Stimulated activated naive CD8-positive, alpha-beta T cell treated with anti-CD3 and anti-CD28 coated beads, Interleukin-15, Interleukin-2, amounts not matched to agents 100 ng/mL and 50 ng/mL, for 24 hours (primary cell): ENCODE results near the gene UBXN7.
"Not testable (repeated sequence)": the region's sequence is repeated elsewhere in the genome, so short reads cannot be mapped to it uniquely, and the experiment has no call there.

Source experiments
- H3K27ac Mint-ChIP-seq: one replicate; pipeline ENCODE4 v1.8.0; 2021; ENCODE audit warnings: mild to moderate bottlenecking, mixed read lengths
- H3K27me3 Mint-ChIP-seq: one replicate; pipeline ENCODE4 v1.8.0; 2021; ENCODE audit warnings: mixed read lengths
- H3K36me3 Mint-ChIP-seq: one replicate; pipeline ENCODE4 v1.8.0; 2021; ENCODE audit warnings: low read depth, mixed read lengths
- H3K4me1 Mint-ChIP-seq: one replicate; pipeline ENCODE4 v1.8.0; 2021; ENCODE audit warnings: low read depth, mixed read lengths
- H3K4me3 Mint-ChIP-seq: one replicate; pipeline ENCODE4 v1.8.0; 2021; ENCODE audit warnings: mild to moderate bottlenecking, mixed read lengths
- H3K9me3 Mint-ChIP-seq: one replicate; pipeline ENCODE4 v1.8.0; 2021; ENCODE audit warnings: mixed read lengths

Gene UBXN7

DNA sequence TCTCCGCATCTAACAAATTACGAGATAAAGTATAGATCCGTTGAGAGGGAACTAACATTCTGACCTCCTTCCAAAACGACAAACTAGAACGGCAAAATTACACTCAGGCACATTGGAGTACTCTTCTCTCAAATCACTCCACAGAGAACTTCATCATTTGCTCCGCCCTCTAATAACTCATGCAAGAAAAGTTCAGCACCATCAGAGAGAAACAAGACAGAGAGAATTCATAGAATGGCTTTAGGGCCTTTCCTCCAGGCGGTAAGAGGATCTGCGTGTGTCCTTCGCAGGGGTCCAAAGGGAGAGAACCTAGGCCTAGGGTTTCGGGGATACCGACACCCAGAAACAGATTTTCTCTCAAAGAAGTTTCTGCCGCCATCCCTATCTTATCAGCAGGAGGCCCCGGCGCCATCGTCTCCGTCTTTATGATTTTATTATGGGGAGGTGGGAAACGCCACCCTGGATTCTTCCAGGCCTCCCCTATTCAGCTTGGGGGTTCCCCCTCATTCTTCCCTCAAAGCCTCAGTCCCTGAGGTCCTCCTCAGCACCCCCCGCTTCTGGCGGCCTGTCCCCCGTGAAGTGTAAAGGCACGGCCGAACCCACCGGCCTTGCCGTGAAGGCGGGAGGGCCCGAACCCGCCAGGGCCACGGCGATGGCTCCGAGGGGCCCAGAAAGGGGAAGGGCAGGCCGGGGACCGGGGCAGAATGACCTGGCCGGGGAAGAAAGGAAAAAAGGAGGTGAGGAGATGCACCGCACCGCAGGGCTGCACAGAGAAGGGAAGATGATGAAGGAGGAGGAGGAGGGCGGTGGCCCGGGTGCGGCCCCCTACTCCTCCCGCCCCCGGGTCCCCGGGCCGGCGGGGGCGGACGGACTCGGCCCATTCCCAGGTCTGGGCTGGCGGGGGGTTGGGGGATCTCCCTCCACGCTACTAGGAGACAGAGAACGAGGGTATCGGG lies 768 bp downstream of the UBXN7 start:
- peak overlapping the region; percentile 59 for H3K27ac Mint-ChIP-seq
- no peaks in the 10 kb centered on the region for H3K9me3 Mint-ChIP-seq
- H3K36me3 Mint-ChIP-seq: peaks cover 14% of the 10 kb centered on the region
- peak overlapping the region; percentile 87 for H3K4me3 Mint-ChIP-seq
- H3K4me1 Mint-ChIP-seq: peaks cover 21% of the 10 kb centered on the region
- no peaks in the 10 kb centered on the region for H3K27me3 Mint-ChIP-seq

- H3K36me3 Mint-ChIP-seq: peaks cover 19% of the 10 kb centered on the region
- no peak overlapping the region for H3K27ac Mint-ChIP-seq
- peaks cover 31% of the 10 kb centered on the region for H3K4me1 Mint-ChIP-seq
- no peaks in the 10 kb centered on the region for H3K9me3 Mint-ChIP-seq
- no peak overlapping the region for H3K4me3 Mint-ChIP-seq
- H3K27me3 Mint-ChIP-seq: no peaks in the 10 kb centered on the region
These were observed 4.2 kb downstream of the UBXN7 start for GRCh38 chr3:196428041-196428440.

DNA sequence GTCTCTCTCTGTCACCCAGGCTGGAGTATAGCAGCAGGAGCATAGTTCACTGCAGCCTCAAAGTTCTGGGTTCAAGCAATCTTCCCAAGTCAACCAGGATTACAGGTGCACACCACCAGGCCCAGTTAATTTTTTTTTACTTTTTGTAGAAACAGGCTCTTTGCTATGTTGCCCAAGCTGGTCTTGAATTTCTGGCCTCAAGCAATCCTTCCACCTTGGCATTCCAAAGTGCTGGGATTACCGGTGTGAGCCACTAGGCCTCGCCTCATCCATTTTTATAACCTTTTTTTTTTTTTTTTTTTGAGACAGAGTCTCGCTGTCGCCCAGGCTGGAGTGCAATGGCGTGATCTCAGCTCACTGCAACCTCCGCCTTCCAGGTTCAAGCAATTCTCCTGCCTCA lies 7.8 kb downstream of the UBXN7 start:
- not testable (repeated sequence) for H3K9me3 Mint-ChIP-seq, H3K27me3 Mint-ChIP-seq, H3K27ac Mint-ChIP-seq, H3K4me3 Mint-ChIP-seq
- peaks cover 45% of the 10 kb centered on the region for H3K4me1 Mint-ChIP-seq
- H3K36me3 Mint-ChIP-seq: peaks cover 18% of the 10 kb centered on the region

- no peaks in the 10 kb centered on the region for H3K27me3 Mint-ChIP-seq
- peaks cover 53% of the 10 kb centered on the region for H3K4me1 Mint-ChIP-seq
- no peaks in the 10 kb centered on the region for H3K9me3 Mint-ChIP-seq
- H3K36me3 Mint-ChIP-seq: peaks cover 15% of the 10 kb centered on the region
- no peak overlapping the region for H3K27ac Mint-ChIP-seq
- no peak overlapping the region for H3K4me3 Mint-ChIP-seq
These were observed 9.0 kb downstream of the UBXN7 start for GRCh38 chr3:196423044-196423781.

GRCh38 chr3:196421668-196422067 lies 10.6 kb downstream of the UBXN7 start:
- Mint-ChIP-seq H3K4me1 (peaks cover 58% of the 10 kb centered on the region), H3K36me3 (peaks cover 14% of the 10 kb centered on the region)
- not testable (repeated sequence) for H3K27me3 Mint-ChIP-seq, H3K27ac Mint-ChIP-seq, H3K9me3 Mint-ChIP-seq, H3K4me3 Mint-ChIP-seq

DNA sequence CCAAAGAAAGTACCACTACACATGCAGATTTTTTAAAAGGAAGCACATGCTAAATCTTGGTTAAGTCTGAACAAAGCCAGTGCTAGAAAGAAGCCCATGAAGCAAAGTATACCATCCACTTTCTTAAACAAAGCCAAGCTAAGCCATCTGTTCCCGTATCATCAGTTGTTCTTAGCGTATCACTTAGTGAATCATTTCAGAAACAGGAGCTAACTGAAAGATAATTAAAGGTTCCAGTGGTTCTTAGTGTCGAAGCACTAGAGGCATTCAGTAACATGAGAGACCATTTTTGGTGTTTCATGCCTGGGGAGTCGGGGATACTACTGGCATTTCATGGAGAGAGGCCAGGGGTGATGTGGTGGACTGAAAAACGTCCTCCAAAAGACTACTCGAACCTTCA lies 12.8 kb downstream of the UBXN7 start:
- Mint-ChIP-seq H3K36me3 (peaks cover 14% of the 10 kb centered on the region), H3K4me3 (no peak overlapping the region), H3K9me3 (no peaks in the 10 kb centered on the region), H3K27me3 (no peaks in the 10 kb centered on the region), H3K4me1 (peaks cover 71% of the 10 kb centered on the region), H3K27ac (no peak overlapping the region)

DNA sequence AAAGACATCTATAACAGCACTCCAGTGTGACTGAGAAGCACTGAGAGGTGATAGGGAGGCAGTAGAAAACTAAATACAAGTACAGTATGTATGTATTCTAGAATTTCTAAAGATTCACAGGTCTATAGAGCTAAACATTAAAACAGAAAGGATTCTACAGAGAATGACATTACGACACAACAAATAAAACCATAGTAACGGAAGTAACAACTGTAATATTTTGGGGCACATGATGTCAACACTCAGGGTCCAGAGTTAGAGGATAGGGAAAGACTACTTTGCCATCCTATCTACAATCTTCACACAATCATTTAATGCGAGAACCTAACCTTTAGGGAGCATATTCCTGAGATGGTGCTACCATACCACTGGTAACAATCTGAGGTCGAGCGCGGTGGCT lies 13.6 kb downstream of the UBXN7 start:
- Mint-ChIP-seq H3K4me3 (no peak overlapping the region), H3K36me3 (peaks cover 14% of the 10 kb centered on the region), H3K27ac (no peak overlapping the region), H3K4me1 (peaks cover 73% of the 10 kb centered on the region), H3K9me3 (no peaks in the 10 kb centered on the region), H3K27me3 (no peaks in the 10 kb centered on the region)

GRCh38 chr3:196414469-196414868 lies 17.8 kb downstream of the UBXN7 start:
- H3K4me1 Mint-ChIP-seq: peaks cover 56% of the 10 kb centered on the region
- peak overlapping the region; percentile 86 for H3K27ac Mint-ChIP-seq
- peaks cover 12% of the 10 kb centered on the region for H3K36me3 Mint-ChIP-seq
- peak overlapping the region; percentile 29 for H3K4me3 Mint-ChIP-seq
- H3K27me3 Mint-ChIP-seq: no peaks in the 10 kb centered on the region
- peaks cover 4% of the 10 kb centered on the region for H3K9me3 Mint-ChIP-seq

DNA sequence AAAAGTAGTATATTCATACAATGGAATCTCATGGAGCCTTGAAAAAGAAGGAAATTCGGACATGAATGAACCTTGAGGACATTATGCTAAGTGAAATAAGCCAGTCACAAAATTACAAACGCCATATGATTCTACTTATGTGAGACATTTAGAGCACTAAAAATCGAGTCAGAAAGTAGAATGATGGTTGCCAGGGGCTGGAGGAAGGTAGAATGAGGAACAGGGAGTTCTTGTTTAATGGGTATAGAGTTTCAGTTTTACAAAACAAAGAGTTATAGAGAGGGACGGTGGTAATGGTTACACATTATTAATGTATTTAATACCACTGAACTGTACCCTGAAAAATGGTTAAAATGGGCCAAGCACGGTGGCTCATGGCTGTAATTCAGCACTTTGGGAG lies 19.5 kb downstream of the UBXN7 start:
- Mint-ChIP-seq H3K4me1 (peaks cover 49% of the 10 kb centered on the region), H3K9me3 (peaks cover 12% of the 10 kb centered on the region), H3K27me3 (no peaks in the 10 kb centered on the region), H3K27ac (no peak overlapping the region), H3K4me3 (no peak overlapping the region), H3K36me3 (peaks cover 22% of the 10 kb centered on the region)

DNA sequence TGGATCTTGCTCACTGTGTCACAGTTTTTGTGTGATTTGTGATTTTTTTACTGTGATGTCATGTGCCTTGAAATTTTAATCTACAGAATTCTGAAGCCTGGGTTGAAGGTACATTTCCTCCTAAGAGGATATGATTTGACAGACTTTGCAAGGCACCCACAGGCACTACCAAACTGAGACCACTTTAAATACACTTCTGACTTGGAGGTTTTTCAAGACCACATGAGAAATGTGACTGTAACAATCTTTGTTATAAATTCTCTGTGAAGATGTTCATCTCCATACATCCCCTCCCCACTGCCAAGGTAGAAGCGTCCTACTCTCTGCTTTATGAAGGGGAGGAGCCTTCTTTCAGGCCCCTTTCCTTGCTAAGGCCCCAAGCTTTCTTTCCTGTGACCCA lies 22.8 kb downstream of the UBXN7 start:
- Mint-ChIP-seq H3K27ac (no peak overlapping the region), H3K27me3 (no peaks in the 10 kb centered on the region), H3K4me3 (no peak overlapping the region), H3K36me3 (peaks cover 28% of the 10 kb centered on the region), H3K4me1 (peaks cover 27% of the 10 kb centered on the region), H3K9me3 (peaks cover 12% of the 10 kb centered on the region)

DNA sequence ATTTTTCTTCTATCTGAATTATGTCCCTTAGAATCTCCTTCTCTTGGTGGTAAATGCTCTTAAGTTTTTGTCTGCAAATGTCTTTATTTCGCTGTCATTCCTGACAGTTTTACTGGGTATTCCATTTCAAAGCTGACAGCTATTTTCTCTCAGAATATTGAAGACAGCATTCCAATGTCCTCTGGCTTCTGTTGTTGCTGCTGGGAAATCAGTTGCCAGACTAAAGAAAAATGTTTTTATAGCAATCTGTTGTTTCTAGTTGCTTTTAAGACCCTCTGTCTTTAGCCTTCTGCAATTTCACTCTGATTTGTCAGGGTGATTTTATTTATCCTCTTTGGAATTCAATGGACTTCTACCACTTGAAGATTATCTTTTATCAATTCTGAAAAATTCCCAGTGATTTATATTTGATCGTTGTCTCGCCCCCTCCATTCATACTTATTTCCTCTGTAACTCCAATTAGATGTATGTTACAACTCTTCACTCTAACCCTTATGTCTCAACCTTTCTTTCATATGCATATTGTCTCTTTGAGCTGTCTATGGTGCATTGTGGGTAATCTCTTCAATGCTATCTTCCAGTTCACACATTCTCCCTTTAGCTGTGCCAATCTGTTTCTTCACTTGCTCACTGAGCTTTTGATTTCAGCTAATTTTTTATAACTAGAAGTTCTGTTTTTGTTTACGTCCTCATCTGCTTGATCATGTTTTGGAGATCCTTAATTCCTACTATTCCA lies 23.5 kb downstream of the UBXN7 start:
- H3K4me3 Mint-ChIP-seq: no peak overlapping the region
- no peaks in the 10 kb centered on the region for H3K27me3 Mint-ChIP-seq
- H3K27ac Mint-ChIP-seq: no peak overlapping the region

DNA sequence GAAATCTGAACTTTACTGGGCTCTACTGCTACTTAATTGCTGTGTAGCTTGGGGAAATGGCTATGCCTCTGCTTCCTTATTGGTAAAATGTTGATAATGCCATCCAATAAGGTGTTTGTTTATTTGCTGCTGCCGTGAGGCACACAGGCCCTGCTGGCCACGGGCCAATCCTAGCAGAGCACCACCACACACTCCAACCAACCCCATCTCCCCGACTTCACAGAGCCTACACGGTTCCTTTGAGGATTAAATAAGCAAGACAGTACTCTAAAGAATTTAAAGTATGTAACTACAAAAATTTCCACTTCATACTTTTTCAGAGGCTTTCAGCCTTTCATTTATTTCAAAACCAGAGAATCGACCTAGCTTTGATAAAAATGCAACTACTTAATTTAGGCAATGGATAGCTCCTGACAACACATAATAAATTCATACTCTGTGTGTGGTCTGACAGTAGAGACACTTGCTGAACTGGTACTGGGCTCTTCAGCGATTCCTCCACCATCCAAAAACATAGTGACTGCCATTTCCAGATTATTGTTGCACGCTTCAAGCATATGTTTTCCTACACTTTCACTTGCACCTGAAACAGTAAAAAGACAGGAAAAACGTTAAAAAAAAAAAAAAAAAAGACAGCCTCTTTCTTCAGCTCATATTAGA lies 25.3 kb downstream of the UBXN7 start:
- H3K4me3 Mint-ChIP-seq: no peak overlapping the region
- peaks cover 42% of the 10 kb centered on the region for H3K36me3 Mint-ChIP-seq
- H3K9me3 Mint-ChIP-seq: peaks cover 12% of the 10 kb centered on the region
- no peaks in the 10 kb centered on the region for H3K27me3 Mint-ChIP-seq
- H3K27ac Mint-ChIP-seq: no peak overlapping the region
- peaks cover 12% of the 10 kb centered on the region for H3K4me1 Mint-ChIP-seq

More for the DNA sequence above, 23.5 kb downstream of the UBXN7 start:
- peaks cover 22% of the 10 kb centered on the region for H3K4me1 Mint-ChIP-seq
- H3K9me3 Mint-ChIP-seq: peaks cover 12% of the 10 kb centered on the region
- peaks cover 28% of the 10 kb centered on the region for H3K36me3 Mint-ChIP-seq

- peaks cover 5% of the 10 kb centered on the region for H3K4me1 Mint-ChIP-seq
- H3K27ac Mint-ChIP-seq: no peak overlapping the region
- H3K4me3 Mint-ChIP-seq: no peak overlapping the region
- H3K27me3 Mint-ChIP-seq: no peaks in the 10 kb centered on the region
- H3K9me3 Mint-ChIP-seq: no peaks in the 10 kb centered on the region
- H3K36me3 Mint-ChIP-seq: peaks cover 52% of the 10 kb centered on the region
These were observed 31.9 kb downstream of the UBXN7 start for GRCh38 chr3:196400331-196400730.

GRCh38 chr3:196399485-196399945 lies 32.7 kb downstream of the UBXN7 start:
- Mint-ChIP-seq H3K9me3 (no peaks in the 10 kb centered on the region), H3K4me1 (peaks cover 5% of the 10 kb centered on the region), H3K36me3 (peaks cover 53% of the 10 kb centered on the region), H3K4me3 (no peak overlapping the region), H3K27me3 (no peaks in the 10 kb centered on the region), H3K27ac (no peak overlapping the region)
